NCI-H1694 treated with DMSO at 0.1 percent for 48 hours (cell line): ENCODE data around the gene CFTR.
"Not testable (repeated sequence)": the region's sequence is repeated elsewhere in the genome, so short reads cannot be mapped to it uniquely, and the experiment has no call there.

Experiments
- DNase-seq: peaks from one replicate; lab custom pipeline; 2025; lab: John Stamatoyannopoulos, UW

CFTR gene

GRCh38 chr7:117688126-117688525 is 208.3 kb downstream of the CFTR start:
- DNase-seq = no peak

GRCh38 chr7:117689406-117689805 is 209.6 kb downstream of the CFTR start:
- DNase-seq = no peak

- DNase-seq = no peak
Measured at GRCh38 chr7:117690147-117690546, 210.3 kb downstream of the CFTR start.

- DNase-seq = no peak
Measured at GRCh38 chr7:117692338-117692737, 212.5 kb downstream of the CFTR start.

- no peak for DNase-seq
Measured at GRCh38 chr7:117698018-117698417, 218.2 kb downstream of the CFTR start.

- DNase-seq = no peak
Measured at GRCh38 chr7:117704063-117704462, 224.2 kb downstream of the CFTR start.

- no peak for DNase-seq
Measured at GRCh38 chr7:117705630-117706029, 225.8 kb downstream of the CFTR start.

- DNase-seq = no peak
Measured at GRCh38 chr7:117706210-117706609, 226.4 kb downstream of the CFTR start.

GRCh38 chr7:117707080-117707479 is 227.3 kb downstream of the CFTR start:
- DNase-seq = no peak

GRCh38 chr7:117708173-117708572 is 228.3 kb downstream of the CFTR start:
- DNase-seq = not testable (repeated sequence)

GRCh38 chr7:117711556-117711955 is 231.7 kb downstream of the CFTR start:
- no peak for DNase-seq

GRCh38 chr7:117715784-117716445 is 236.1 kb downstream of the CFTR start:
- peak; percentile 55 for DNase-seq

- DNase-seq = no peak
Measured at GRCh38 chr7:117716707-117717299, 237.0 kb downstream of the CFTR start.

GRCh38 chr7:117717357-117717756 is 237.5 kb downstream of the CFTR start:
- DNase-seq = no peak
